Daoy (cell line): ENCODE measurements around the gene CCDC12. TPM values are rescaled to one million over a fixed set of nuclear protein-coding genes. Genes with fewer than 3 reads are reported as not detected.
"Not testable (repeated sequence)": the region's sequence is repeated elsewhere in the genome, so short reads cannot be mapped to it uniquely, and the experiment has no call there.

Experiments
- DNase-seq: peaks from one replicate; pipeline ENCODE4 v3.0.0-alpha.2; 2015; ENCODE audit warnings: low read depth
- total RNA-seq: library from RNA; depleted of rRNA; stranded (reverse); fragments of >200 nt; shearing (Covaris generic); gene quantifications from 2 replicates; pipeline ENCODE4 v1.2.3, GENCODE V29; 2014

Gene CCDC12
- total RNA-seq, 1 experiment from 2014 or later, result 29.1 TPM

DNA sequence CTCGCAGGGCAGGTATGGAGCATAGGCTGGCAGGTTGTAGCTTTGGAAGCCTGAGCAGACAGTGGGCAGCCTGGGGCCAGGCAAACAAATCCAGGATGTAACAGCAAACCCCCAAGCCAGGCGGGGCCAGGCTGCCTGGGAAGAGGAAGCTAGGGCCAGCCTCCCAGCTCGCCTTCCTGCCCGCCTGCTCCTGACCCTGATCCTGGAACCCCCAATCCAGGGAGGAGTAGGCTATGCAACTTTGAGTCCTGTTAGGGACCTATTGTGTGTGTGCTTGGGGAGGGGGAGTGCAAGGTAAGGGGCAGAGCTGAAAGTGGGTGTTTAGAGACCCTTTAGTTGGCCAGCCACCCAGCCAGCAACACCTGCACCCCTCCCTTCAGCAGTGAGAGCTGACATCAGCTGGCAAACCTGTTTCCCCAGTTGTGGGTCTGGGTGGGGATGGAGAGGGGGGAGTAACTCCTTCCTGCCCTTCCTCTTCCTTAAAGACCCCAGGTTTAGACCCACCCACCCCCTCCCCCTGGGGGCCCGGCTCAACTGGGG is 5.5 kb upstream of the CCDC12 start:
- no peak for DNase-seq

DNA sequence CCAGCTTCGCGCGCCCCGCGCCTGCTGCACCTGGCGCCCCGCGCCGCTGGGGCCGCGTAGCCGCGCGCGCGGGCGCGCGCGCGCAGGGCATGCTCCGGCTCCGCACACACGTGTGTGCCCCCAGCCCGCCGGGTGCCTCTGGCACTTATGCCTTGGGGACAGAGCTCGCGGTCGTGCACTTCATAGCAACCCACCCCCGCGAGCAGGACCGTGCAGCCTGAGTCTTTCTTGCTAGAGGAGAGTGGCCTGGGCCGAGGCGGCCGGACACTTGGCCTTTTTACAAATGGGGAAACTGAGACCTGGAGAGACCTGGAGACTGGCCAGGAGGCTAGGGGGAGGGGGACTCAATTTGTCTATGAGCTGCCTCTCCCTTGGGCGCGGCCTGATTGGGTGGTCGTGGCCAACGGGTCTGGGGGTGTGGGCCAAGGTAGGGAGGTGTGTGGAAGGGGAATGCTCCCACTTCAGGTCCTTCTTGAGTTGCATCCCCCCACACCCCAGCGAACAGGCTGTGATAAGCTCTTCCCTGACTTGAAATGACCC is 3.5 kb upstream of the CCDC12 start:
- no peak for DNase-seq

DNA sequence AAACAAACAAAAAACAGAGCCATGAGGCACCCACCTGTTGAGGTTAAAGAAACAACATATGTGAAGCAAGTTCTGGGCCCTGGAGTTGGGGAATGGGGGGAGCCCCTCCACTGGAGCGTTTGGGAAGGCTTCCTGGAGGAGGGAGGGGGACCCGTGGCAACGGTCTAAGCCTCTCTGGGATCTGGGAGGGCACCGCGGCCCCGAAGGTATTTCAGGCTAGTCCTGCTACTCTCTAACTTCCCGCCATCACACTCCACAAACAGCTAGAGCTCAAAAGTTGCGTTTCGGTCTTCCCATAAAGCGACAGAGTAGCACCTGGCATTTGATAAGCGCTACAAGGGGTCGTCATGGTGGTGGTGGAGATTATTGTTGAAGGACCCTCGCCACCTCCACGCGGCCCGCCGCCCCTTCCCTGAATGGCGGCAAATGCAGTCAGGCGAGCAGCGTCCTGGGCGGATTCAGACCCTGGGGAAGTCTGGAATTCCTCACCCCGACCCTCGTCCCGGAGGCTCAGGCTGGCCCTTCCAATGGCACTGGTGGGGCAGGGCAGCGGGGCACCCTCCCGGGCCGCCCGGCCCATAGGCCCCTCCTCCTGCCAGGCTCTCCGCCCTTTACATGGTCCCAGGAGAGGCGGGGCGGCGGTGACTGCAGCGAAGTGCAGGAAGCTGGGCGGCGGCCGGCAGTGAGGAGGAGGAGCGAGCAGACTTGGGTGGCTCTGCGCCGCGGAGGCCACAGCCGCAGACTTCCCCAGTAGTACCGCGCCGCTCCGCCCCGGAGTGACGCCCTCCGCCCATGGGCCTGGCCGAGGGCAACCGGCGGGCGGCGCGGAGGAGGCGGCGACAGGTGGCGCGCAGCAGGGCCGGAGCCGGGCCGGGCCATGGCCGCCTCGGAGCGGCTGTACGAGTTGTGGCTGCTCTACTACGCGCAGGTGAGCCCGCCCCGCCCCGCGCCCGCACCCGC is 2.7 kb upstream of the CCDC12 start, which contains the start of gene NBEAL2:
Gene NBEAL2 (plus strand): TSS at position 682 of the 960 bp plus-strand sequence. CDS start 196 bp downstream, at position 878.
- peak; percentile 94 for DNase-seq

DNA sequence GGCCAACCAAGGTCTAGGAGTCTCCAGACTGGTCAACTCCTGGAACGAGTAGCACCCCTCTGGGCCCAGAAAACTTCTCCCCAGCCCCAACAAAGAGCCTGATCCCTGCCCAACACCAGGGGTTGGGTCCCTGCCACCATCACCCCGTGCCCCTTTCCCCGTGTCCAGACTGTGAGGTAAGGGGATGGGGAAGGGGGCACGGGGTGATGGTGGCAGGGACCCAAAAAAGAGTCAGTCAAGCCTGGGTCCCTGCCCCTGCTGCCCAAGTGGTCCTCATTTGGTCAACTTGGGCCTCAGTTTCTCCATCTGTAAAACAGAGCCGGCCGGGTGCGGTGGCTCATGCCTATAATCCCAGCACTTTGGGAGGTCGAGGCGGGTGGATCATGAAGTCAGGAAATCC is 1.8 kb upstream of the CCDC12 start:
- no peak for DNase-seq

DNA sequence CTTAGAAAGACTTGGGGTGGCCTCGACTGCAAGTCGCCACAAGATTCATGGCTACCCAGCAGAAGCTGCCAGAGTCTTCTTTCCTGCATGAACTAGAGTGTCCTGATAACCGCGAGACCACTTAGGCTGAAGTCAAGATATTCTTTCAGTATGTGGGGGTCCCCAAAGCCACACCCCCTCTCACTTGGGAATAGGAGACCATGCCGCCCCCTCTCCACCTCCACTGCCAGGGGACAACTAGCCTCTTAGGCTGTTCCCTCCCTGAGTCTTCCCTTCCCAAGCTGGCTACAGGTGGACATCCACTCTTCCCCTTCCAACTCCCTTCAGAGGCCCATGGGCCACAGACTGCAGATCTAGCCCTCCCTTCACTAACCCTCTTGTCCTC is 1.3 kb upstream of the CCDC12 start:
- DNase-seq, result no peak

DNA sequence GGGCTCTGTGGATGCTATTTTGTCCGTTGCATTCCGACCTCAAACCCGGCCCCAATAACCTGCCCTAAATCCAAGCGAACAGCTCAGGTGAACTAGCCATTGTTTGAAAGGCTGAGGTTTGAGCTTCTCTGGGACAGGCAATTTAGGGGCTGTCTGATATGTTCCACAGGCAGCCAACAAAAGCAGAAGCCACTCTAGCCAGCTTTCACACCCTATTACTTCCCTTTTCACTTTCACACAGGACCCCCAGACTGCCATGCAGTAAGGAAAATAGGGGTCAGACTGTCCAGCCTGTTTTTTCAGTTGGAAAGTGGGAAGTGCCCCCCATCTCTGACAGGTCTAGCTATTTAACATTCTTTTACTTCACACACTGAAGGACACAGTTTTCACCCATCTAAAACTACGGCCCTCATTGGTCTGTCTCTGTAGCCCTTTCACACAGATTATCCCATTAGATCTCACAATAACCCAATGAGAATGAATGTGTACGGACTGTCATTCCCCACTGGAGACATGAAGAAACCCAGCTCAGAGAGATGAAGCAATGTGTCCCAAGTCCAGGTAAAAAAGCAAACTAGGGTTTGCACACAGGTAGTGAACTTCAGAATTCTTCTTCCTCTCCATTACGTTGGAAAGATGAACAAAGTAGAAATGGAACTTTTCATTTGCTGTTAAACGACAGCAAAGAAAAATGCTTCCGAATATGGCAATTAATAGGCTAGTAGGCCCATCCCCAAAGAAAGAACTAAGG is 1.9 kb downstream of the CCDC12 start:
- DNase-seq, result no peak

DNA sequence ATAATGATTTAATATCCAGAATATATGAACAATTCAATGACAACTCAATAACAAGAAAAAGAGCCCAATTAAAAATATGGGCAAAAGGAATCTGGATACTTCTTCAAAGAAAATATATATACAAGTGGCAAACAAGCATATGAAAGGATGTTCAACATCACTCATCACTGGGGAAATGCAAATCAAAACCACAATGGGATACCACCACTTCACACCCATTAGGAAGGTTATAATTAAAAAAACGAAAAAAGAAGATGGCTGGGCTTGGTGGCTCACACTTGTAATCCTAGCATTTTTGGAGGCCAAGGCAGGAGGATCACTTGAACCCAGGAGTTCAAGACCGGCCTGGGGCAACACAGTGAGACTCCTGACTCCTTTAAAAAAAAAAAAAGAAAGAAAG is 4.1 kb downstream of the CCDC12 start:
- DNase-seq, result no peak

DNA sequence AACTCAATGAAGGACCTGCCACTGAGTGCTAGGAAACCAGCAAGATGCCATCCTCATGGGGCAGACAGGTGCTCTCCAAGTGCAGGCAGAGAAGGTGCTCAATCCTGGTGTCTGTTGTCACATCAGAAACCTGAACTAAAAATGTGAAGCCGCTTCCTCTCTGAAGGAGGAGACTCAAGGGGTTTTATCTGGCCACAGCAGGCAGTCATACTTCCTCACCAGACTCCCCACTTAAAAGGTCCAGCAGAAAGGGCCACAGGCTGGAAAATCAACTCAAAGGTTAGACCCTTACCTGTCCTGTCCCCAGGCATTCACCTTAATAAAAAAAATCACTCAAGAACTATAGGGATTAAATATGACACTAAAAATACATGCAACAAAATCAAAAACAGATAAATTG is 4.8 kb downstream of the CCDC12 start:
- DNase-seq, result no peak

DNA sequence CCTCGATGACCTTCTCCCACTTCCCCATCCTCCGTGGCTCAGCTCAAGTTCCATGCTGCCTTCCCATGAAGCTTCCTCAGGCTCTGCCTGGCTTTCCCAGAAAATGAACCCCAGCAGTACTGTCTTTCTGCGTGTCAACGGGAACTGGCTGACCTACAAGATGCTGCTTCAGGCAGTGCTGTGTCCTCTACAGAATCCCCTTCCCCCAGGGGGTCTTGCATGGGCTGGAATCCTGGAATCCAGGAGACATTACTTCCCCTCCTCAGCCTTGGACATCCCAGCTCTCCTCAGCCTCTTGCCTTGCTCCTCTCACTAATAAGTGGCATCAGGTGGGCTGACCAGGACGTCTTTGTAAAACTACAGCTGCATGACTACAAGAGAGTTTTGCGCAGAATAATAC is 5.4 kb downstream of the CCDC12 start:
- DNase-seq, result no peak

DNA sequence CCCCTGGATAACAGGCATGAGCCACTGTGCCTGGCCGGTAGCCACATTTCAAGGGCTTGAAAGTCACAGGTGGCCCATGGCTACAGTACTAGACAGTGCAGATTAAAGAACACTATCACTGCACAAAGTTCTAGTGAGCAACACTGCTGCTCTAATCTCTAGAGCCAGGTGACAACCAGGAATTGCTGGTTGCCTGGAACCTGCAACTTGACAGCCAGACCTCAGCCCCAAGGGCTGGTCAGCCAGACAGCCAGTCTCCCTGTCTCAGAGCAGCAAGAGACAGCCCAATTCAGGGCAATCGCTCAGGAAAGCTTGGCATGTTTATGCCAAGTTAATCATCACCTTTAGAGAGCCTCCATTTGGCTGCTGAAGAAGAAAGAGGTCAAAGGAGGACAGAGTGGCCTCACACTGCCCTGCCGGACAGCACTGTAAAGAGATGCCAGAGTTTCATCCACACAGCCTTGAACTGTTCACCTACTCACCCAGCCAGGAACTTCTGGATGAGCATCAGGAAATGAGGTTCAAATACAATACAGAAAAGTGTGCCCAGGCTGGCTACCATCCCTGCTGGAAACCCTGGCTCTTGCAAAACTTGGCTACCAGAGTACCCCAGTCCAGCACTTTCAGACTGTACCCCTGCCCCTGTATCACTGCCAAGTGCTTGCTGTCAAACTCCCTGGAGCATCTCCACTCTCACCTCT is 6.0 kb downstream of the CCDC12 start:
- no peak for DNase-seq

DNA sequence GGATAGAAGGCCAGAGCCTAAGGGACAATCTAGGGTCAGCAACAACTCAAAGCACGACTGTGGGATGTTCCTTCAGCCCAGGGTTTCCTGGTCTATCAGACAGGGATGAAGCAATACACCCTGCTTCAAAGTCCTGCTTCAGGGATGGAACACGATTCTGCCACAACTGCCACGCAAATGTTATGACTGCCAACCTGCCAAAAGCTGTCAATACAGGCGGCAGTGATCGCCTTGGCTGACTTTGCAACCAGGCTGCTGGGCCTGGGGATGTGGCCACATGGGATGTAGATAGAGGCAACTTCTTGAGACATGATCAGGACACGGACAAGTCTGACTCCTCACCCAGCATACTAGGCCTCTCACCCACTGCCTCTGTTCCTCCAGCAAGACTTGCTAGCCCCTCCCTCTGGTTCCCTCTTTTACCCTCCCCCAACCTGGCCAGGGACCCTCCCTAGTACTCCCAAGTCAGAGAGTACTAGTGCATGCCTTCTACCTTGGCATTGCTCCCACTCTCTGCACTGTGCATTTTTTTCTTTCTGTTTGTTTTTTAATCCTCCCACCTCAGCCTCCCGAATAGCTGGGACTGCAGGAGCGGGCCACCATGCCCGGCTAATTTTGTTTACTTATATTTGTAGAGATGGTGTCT is 7.6 kb downstream of the CCDC12 start:
- no peak for DNase-seq

DNA sequence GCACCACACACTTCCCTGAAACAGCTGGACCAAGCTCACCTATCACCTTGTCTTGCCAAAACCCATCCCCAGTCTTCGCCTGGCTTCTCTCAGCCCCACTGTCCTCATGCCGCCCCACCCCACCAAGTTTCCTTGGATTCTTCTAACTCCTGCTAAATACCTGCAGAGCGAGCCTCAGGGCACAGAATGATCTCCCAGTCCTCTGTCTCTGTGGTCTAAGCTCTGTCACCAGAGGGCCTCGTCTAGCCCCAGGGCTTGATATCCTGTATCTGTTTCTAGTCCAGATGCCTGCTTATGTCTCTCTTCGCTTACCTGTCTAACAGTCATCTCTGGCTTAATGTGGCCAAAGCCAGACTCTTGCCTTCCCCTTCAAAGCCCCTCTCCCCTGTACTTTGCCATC is 9.7 kb downstream of the CCDC12 start:
- no peak for DNase-seq

DNA sequence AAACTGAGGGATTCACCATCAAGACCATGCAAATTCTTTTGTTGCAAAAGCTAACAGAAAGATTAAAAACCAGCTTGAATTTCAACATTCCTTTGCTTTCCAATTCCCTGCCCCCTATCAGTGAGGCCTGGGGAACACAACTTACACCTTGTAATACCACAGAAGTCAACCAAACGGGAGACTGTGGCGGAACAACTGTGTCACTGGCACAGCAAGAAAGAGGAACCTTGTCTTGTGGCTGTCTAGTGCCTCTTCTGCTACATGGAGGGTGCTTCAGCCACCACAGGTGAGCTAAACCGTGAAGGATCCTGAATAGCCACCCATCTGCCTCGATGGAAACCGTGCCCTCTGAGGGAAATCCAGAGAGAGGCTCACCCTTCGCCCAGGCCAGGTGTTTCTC is 11.4 kb downstream of the CCDC12 start:
- DNase-seq, result no peak

DNA sequence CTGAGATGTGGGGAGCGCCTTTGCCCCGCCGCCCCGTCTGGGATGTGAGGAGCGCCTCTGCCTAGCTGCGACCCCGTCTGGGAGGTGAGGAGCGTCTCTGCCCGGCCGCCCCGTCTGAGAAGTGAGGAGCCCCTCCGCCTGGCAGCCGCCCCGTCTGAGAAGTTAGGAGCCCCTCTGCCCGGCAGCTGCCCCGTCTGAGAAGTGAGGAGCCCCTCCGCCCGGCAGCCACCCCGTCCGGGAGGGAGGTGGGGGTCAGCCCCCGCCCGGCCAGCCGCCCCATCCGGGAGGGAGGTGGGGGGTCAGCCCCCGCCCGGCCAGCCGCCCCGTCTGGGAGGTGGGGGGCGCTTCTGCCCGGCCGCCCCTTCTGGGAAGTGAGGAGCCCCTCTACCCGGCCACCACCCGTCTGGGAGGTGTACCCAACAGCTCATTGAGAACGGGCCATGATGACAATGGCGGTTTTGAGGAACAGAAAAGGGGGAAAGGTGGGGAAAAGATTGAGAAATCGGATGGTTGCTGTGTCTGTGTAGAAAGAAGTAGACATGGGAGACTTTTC is 12.4 kb downstream of the CCDC12 start:
- DNase-seq, result not testable (repeated sequence)

DNA sequence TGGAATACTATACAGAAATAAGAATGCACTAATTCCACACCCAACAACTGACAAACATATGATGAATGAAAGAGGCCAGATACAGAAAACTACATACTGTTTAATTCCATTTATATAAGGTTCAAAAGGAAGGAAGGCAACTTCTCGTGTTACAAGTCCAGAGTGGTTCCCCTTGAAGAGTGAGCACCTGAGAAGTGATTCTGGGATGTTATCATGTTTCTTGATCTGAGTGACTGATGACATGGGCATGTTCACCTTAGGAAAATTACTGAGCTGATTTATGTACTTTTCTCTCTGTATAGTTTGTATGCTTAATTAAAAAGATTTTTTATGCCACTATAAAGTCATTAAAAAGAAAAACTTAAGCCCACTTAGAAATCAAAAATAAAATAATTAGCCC is 13.6 kb downstream of the CCDC12 start:
- no peak for DNase-seq

DNA sequence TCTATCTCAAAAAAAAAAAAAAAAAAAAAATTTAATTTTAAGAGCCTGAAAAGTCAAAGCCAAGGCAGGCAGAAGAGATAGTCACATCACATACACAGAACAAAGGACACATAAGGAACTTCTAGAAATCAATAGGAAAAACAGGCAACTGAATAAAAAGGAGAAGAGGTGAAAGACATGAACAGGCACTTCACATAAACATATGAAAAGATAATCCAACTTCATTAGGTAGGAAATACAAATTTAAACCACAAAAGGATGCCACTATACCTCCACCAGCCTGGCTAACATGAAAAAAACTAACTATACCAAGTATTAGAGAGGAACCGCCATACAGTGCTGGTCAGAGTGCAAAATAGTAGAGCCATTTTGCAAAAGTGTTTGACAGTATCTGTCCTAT is 14.1 kb downstream of the CCDC12 start:
- no peak for DNase-seq

DNA sequence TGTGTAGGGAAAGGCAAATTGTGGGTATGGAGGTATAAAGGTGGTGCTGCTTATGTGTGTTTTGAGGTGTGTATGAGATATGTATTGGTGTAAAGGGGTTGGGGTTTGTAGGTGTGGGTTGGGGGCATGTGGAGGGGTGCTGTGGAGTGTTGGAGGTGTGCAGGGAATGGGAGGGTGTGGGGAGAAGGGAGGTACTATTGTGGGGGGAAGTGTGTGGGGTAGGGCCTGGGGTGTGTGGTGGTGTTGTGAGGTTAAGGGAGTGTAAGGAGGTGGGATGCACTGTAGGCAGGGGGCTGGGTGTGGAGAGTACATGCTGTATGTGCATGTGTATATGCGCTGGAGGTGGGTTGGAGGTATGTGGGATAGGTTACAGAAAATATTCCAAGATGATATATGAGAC is 15.7 kb downstream of the CCDC12 start:
- no peak for DNase-seq

DNA sequence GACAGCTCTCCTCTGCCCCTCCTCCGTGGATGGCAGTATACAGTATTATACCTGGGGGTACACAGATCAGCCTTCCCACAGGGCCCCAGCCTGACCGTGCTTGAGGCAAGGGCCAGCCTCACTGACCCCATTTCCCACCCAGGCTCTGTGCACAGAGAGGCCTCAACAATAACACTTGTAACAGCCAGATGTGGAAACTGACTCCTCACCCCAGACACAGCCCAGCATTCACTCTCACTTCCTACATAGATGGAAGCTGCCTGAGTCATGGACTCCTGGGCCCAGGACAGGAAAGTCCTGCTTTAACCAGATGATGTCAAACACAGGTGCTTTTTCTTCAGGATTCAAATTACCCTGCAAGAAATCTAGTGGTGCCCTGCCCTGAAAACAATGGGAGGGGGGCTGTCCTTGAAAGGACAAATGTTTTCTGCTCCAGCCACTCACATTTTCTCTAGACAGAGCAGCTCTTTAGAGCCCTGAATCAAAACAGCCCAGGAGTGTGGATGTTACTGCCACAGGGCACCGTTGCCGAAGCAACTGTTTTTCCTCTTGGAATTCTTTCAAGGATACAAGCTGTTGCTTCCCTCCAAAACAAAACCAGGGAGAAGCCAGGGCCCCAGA is 16.4 kb downstream of the CCDC12 start:
- DNase-seq, result no peak

DNA sequence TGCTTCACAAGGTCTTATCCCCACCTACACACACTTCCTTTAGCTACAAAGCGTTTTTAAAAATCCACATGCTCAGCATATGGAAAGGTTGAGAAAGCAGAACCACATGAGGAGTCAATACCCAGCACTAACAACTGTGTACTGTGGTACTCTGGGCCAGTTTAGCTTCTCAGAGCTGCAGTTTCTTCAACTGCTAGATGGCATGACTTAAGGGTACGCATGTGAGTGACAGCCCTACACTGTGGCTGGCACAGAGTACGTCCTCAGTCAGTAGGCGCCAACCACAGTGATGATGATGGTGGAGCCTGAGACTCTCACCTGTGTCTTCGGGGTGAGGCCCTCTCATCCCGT is 17.4 kb downstream of the CCDC12 start:
- no peak for DNase-seq

DNA sequence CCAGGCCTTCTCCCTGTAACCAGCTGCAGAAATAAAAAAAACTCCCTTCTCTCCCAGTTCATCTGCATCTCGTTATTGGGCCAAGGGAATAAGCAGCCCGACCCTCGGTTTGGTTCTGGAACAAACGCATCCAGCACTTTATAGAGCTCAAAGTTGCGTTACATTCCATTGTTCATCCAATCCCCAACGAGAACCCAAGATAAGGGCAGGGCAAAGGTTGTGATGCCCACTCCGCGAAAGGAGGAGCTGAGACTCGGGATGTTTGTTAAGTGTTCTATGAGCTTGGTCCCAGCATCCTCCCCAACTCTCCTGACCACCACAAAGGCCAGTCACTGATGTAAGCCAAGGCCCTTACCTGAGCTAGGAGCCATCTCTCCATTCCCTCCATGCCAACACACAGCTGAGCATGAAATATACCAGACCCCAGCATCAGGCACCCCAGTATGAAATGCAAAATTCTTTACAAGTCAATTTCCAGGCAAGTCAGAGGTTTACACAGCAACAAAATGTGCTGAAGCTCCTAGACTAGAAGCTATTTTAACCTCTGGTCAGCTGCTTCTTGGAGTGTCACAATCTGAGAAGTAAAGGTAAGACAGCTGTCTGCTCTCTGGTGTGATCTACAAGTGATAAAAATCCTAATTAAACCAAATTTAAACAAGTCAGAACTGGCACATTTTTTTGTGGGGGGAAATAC is 17.9 kb downstream of the CCDC12 start:
- DNase-seq, result no peak
